RPMI7951 (cell line): ENCODE measurements around the gene EIF3B. TPM values are rescaled to one million over a fixed set of nuclear protein-coding genes. Genes with fewer than 3 reads are reported as not detected.
"Not testable (repeated sequence)": the region's sequence is repeated elsewhere in the genome, so short reads cannot be mapped to it uniquely, and the experiment has no call there.

Experiments used
- DNase-seq: peaks from one replicate; pipeline ENCODE4 v3.0.0-alpha.2; 2012; ENCODE audit warnings: low read depth
- total RNA-seq: library from RNA; depleted of rRNA; stranded (reverse); fragments of >200 nt; shearing (Covaris generic); gene quantifications from 2 replicates; pipeline ENCODE4 v1.2.3, GENCODE V29; 2014

EIF3B gene
- total RNA-seq, 1 experiment from 2014 or later = 182 TPM

DNA sequence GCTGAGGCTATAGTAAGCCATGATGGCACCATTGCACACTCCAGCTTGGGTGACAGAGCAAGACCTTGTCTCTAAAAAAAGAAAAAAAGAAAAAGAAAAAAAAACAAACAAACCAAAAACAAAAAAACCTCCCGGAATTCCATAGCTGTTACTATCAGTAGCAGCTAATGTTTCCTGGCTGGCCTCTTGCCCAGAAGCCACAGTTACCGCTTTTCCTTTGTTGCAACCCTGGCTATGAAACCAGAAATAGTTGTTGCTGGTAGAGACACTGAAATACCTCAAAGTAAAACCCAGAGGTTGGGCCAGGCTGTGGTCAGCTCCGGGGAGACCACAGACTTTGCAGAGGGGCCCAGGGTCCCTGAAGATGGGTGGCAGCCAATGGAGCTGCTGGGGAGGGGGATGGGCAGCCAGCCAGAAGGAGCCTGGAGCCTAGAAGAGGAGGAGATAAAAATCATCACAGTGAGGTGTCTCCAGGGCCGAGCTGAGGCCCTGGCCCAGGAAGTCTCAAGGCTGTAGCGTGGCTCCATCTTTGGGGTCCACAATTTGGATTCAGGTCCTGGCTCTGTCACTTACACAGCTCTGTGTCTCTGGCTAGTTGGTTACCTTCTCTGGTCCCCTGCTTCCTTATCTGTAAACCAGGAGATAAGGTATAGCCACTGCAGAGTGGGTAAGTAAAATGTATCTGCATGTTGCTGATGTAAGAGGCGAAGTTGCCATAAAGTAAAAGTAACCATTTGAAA lies 45.4 kb downstream of the EIF3B start:
- peak; percentile 98 for DNase-seq

DNA sequence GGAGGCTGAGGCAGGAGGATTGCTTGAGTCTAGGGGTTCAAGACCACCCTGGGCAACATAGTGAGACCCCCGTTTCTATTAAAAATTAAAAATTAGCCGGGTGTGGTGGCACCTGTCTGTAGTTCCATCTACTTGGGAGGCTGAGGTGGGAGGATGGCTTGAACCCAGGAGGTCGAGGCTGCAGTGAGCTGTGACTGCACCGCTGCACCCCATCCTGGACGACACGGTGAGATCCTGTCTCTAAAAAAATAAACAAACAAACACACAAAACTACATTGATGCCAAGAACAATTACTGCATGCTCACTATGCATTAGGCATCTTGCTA lies 48.0 kb downstream of the EIF3B start:
- DNase-seq = no peak

DNA sequence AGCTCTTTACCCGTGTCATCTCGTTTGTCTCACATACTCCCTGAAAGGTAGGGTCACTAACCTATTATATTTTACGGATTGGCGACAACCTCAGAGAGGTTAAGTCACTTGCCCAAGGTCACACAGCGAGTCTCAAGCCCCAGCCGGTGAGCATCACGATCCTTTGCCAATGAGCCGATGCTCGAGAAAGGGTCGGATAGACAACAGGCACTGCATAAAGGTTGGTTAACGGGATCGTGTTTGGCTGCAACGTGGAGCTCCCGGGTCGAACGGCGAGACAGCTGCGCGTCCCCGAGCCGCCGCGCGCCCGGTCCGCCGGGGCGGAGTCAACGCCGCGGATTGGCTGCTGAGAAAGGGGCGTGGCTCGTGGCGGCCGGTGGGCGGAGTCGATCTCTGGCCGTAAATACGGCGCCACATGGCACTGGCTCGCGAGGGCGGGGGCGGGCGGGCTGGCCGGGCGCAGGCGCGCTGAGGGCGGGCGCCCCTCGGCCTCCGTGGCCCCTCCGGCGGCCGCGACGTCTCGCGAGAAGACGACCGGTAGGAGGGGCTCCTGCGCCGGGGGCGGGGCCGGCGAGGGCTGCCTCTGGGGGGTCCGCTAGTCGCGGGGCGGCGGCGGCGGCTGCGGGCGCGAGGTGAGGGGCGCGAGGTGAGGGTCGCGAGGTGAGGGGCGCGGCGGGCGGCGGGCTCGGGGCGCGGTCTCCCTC lies 48.5 kb downstream of the EIF3B start, which contains the start of gene CHST12:
Gene CHST12 (plus strand): TSS at position 598 of the 704 bp plus-strand sequence. CDS start 29,029 bp downstream, outside the sequence.
- DNase-seq = peak; percentile 93

DNA sequence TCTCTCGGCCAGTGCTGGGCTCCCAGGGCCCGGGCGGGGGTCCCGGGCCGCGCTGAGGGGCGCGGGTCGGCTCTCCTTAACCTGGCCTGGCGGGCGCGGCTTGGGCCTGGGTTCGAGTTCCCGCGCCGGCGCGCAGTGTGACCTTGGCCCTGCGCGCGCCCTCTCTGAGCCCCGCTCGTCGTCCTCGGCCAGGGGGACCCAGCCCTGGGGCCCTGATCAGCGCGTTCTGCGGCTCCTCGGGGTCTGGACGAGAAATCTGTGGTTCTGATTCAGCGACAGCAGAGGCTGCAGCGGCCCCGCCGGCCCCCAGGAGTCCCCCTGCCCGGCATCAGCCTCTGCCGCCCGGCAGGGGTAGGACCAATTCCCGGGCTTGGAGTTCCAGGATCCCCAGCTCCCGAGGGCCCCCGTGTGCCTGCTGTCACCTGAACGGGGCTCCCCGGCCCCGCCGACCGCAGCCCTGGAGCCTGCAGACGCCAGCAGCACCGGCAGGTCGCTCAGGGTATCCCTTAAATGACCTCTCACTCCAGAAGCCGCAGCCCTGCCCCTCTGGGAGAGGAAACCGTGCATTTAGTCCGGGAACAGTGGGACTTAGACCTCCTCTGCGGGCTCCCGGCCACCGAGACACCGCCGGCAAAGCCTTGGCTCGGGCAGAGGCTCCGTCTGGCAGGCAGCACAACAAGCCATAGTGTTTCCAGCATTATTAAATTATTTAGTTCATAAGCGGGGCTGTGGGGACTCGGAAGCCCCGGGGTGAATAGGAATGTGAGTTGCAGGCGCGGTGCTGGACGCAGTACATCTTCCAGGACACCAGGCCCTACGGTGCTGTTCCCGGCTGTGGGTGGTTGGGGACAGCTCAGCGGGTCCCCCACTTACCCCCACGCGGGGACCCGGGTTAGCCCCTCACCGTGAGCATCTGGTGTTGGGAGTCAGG lies 49.4 kb downstream of the EIF3B start:
- DNase-seq = peak; percentile 52

DNA sequence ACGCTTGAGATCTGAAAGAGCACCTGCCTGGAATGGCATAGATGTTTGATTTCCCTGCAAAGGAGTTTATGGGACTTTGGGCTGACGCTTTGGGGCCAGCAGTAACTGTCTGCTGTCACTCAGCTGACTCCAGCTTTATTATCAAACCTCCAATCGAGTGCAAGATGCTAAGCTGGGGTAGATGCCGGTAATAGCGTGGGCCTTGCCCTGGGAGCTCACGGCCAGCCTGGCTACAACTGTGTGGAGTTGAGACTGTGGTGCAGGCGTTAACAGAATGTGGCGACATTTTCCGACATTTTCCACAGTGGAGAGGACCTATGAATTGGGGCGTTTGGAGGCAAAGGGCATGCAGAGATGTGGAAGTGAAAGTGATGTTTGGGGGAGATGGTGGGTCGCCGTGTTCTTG lies 50.1 kb downstream of the EIF3B start:
- no peak for DNase-seq

DNA sequence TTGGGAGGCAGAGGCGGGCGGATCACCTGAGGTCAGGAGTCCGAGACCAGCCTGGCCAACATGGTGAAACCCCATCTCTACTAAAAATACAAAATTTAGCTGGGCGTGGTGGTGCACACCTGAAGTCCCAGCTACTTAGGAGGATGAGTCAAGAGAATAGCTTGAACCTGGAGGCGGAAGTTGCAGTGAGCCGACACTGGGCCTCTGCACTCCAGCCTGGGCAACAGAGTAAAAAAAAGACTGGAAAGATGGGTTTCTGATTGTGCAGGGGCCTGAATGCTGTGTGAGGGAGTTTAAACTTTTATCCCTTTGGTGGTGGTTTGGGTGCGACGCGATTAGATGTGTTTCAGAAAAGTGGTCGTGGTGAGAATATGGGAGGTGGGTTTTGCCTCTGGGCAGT lies 50.6 kb downstream of the EIF3B start:
- no peak for DNase-seq

DNA sequence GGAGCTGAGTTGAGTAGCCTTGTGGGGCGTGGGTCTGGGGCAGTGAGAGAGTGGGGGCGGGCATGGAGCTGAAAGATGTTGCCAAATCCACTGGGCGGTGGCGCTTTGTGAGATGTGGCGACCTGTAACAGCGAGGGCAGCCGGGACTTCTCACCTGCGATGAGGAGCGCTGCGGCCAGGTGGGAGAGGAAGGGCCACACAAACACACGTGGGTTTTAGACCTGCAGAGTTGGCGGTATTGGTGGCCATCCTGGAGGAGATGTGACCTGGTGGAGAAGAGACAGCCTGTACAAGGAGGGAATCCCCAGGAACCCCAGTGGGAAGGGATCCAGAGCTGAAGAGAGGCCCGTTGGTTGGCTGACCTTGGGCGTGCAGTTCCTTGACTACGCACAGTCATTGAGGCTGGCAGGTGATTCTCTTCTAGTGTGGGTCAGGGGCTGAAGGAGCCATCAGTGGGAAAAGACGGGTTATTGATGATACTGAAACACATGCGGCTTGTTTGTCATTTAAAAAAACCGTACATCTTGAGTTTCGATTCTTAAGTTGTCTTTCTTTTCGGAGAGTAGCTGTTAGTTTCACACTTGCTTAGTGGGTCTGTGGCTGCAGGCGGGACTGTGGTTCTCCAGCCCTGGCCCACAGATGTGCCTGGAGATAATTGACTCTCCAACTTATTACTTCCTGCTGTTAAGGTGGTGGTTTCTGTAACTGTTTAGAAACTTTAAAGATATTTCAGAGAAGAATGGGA lies 51.1 kb downstream of the EIF3B start:
- no peak for DNase-seq

DNA sequence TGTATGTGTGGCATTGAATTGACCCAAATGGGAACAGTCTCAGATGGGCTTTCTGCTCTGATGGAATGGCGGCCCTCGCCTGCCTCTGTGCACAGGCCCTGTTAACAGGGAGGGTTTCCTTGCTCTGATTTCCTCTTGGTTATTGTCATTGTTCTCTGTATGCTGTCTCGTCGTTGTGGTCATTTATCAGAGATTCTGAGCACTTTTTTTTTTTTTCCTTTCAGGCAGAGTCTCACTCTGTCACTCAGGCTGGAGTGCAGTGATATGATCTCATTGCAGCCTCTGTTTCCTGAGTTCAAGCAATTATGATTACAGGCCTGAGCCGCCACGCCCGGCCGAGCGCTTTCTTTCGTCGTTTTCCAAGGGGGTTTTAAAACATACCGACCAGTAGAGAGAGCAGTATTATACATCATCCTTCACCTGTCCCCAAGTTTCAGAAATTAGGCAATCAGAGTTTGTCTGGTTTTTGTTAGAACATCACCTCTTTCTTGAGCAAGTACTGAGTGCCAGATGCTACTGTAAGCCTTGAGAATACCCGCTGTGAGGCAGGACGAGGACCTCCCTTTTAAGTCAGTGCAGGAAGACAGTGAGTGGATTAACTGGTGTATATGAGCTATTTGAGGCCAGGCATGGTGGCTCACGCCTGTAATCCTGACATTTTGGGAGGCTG lies 55.3 kb downstream of the EIF3B start:
- no peak for DNase-seq

DNA sequence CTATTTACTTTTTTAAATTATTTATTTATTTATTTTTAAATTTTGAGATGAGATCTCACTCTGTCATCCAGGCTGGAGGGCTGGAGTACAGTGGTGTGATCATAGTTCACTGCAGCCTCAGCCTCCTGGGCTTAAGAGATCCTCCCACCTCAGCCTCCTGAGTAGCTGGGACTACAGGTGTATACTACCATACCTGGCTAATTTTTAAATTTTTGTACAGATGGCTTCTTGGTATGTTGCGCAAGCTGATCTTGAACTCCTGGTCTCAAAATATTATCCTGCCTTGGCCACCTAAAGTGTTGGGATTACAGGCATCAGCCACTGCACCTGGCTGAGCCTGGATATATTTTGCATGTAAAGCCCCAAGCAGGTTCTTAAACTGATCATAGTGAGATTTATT lies 56.4 kb downstream of the EIF3B start:
- DNase-seq = no peak

DNA sequence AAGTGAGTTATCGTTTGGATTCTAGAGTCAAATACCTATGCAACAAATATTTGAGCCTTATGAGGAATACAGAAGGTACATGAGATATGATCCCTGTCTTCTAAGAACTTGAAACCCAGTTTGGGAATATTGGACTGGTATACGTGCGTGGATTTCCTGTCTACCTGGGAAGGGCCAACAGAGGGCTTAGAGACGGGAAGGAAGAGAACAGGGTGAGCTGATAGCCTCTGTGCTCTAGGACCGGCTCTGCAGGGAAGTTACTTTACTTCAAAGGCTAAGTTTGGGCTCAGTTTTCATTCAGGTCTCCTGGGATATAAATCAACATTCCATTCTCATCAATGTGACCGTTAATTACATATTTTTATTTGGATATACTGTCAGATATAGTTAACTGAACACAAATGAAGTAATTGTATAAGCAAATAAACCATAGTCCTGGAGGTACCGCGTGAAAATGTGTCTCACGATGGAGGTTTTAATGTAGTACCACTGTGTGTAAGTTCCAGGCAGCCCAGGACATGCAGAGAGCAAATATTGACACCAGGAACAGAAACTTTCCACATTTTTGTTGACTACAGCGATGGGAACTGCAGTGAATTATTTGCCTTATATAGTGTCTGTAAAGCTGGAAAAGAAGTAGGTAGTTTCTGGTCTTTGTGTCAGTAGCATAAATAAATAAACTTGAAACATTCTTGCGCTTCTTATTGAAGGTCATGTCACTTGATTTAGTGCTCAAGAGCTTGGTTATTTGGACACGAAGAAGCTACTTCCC lies 57.4 kb downstream of the EIF3B start:
- no peak for DNase-seq

DNA sequence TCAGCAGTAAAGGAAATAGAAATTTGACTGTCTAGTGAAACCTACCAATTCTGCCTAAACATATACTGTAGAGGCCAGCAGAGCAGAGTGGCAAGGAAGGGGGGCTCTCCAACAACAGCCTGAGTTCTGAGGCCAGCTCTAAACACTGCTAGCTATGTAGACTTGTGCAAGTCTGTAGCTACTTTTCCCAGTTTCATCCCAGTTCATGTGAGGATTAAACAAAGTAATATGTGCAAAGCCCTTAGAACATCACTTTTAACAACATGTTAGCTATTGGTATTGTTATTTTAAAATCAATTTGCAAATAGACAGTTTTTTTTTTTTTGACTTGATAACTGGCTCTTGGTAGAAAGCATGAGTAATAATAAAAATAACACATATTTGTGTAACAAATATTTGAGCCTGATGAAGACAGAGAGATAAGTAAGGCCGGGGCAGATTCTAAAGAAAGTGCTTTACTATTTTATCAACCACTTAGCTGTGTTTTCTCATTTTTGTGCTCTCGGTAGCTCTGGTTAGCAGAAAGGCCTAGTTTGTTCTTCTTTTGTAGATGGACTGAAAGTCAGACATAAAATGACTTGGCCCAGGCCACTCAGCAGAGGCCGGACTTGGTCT lies 58.1 kb downstream of the EIF3B start:
- DNase-seq = no peak

DNA sequence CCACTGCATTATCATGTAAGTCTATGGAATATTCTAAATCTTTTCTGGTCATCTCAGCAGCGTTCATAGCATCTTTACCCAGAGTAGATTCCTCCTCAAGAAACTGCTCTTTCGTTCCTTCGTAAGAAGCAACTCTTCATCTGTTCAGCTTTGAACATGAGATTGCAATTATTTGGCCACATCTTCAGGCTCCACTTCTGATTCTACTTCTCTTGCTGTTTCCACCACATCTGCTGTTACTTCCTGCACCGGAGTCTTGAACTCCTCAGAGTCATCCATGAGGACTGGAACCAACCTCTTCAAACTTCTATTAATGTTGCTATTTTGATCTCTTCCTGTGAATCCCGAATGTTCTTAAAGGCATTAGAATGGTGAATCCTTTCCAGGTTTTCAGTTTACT lies 61.4 kb downstream of the EIF3B start:
- no peak for DNase-seq

DNA sequence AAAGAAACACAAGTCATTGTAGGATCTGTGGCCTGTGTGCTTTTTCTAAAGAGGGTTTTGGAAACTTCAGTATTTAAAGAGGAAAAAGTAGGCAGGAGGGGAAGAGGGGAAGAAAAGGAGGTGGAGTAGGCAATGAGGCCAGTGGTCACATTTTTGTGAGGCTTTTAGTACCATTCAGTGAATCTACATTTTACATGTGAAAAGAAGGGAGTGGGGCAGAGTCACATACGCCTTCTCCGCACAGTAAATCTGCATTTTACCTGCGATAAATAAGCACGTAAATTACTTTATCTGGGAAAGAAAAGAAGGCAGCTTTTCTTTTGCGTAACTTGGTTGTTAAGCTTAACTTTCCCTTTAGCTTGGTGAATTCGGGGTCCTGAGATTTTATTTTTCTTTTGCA lies 62.0 kb downstream of the EIF3B start:
- DNase-seq = no peak

DNA sequence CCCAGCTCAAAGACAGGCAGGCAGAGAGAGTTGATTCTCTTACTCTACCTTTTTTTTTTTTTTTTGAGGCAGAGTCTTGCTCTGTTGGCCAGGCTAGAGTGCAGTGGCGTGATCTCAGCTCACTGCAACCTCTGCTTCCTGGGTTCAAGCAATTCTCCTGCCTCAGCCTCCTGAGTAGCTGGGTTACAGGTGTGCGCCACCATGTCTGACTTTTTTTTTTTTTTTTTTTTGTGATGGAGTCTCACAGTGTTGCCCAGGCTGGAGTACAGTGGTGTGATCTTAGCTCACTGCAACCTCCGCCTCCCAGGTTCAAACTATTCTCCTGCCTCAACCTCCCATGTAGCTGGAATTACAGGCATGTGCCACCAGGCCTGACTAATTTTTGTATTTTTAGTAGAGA lies 62.6 kb downstream of the EIF3B start:
- not testable (repeated sequence) for DNase-seq

DNA sequence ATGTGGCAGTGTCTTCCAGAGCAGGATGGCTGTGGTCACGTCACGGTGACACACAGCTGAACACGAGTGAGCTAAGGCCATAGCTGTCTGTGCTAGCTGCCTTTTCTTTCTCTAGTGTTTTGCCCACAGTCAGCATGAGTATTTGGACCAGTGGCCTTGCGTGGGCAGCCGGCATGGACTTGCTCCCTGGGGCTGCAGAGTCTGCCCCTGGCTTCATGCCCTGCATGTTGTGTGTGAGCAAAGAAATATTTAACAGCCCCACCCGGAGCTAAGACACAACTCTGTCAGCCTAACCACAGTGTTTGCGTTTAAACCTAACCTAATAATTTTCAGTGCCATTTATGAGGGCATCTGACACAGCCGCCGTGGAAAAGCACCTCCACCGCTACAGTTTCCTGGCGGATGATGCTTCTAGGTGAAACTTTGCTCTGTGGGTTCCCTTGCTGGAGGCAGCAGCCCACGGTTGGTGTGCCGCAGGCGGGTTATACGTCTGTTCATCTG lies 63.4 kb downstream of the EIF3B start:
- no peak for DNase-seq

DNA sequence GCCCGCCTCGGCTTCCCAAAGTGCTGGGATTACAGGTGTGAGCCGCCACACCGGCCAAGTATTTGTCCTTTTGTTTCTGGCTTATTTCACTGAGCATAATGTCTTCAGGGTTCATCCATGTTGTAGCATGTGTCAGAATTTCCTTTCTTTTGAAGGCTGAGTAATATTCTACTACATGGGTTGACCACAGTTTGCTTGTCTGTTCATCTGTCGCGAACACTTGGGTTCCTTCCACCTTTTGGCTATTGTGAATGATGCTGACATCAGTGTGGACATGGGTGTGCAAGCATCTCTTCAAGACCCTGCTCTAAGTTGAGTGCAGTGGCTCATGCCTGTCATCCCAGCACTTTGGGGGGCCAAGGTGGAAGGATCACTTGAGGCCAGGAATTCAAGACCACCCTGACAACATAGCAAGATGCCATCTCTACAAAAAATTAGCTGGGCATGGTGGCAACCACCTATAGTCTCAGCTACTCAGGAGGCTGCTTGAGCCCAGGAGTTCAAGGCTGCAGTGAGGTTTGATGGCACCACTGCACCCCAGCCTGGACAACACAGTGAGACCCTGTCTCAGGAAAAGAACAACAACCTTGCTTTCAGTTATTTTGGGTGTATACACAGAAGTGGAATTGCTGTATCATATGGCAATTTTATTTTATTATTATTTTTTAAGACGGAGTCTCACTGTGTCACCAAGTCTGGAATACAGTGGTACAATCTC lies 65.7 kb downstream of the EIF3B start:
- DNase-seq = no peak

DNA sequence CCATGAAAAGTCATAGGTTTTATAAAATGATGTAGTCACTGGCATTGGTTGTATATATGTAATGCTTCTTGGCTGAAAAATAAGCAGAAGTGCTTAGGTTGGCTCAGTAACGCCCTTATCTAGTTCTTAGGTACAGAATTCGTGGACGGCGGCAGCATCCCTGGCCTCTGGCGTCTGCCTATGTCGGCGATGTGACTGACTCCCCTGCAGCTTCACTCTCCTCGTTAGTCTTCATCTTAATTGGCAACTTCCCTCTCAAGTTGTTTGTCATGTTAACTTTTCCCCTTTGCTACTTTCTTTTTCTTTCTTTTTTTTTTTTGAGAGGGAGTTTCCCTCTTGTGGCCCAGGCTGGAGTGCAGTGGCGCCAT lies 67.3 kb downstream of the EIF3B start:
- no peak for DNase-seq

DNA sequence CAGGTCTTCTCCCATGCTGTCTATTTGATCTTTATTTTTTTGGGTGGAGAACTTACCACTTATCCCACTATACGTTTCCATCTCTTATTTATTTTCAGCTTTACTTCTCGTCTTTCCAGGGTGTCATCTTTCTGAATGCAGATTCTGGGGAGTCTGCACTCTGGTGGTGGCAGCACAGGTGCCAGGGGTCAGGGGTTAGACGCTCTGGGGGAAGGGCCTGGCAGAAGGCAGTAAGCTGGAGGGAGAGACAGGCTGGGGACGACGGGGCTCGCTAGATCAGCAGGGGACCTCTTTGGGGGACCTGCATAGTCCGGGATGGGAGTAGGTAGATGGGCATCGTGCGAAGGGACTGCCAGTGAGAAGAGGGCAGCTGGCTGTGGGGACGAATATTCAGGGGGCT lies 71.1 kb downstream of the EIF3B start:
- DNase-seq = no peak
